Measurements from ENCODE around the gene TRIM7. TPM values are rescaled to one million over a fixed set of nuclear protein-coding genes. Genes with fewer than 3 reads are reported as not detected.

The TRIM7 gene
- total and polyA plus RNA-seq, 2 donors (not counting 1 experiment from before 2014, with no cell fraction given) = 4.7 to 7.3 TPM

GRCh38 chr5:181195249-181195761, 9.7 kb downstream of the TRIM7 start:
- no peak overlapping the region for H3K27ac ChIP-seq (ENCODE audit: insufficient read depth, low read length)
- no peak for DNase-seq (ENCODE audit: low read depth in 2 of 2)
- H3K4me2 ChIP-seq (ENCODE audit: extremely low read depth, insufficient read depth, low read length) = no peak overlapping the region
- H3K4me3 ChIP-seq (replicated peaks in 1 of 4; ENCODE audit: control extremely low read depth in 1 of 4, insufficient read depth in 1 of 4, low read depth in 3 of 4, low read length in 4 of 4) = no peak overlapping the region
- H3K79me2 ChIP-seq (ENCODE audit: control insufficient read depth, insufficient read depth, low read length) = no peaks in the 10 kb centered on the region
- H3K9me3 ChIP-seq (ENCODE audit: control insufficient read depth, insufficient read depth, low read depth, low read length) = no peaks in the 10 kb centered on the region
- TF ChIP-seq CTCF (conservative IDR thresholded peaks at IDR 0.05 in 1 of 2, IDR thresholded peaks at IDR 0.05 in 1 of 2; ENCODE audit: low read depth in 1 of 2, low read length in 2 of 2) (no peak), EZH2 (IDR thresholded peaks at IDR 0.05; ENCODE audit: low read length, missing control alignments) (no peak)
- H2AFZ ChIP-seq (ENCODE audit: low read length) = no peak overlapping the region
- no peaks in the 10 kb centered on the region for H4K20me1 ChIP-seq (ENCODE audit: control insufficient read depth, extremely low read depth, insufficient read depth, low read length)
- no peak overlapping the region for H3K9ac ChIP-seq (ENCODE audit: insufficient read depth, low read length)
- no peaks in the 10 kb centered on the region for H3K36me3 ChIP-seq (ENCODE audit: control insufficient read depth, insufficient read depth, low read length)
- H3K27me3 ChIP-seq (ENCODE audit: control insufficient read depth, insufficient read depth, low read length) = no peaks in the 10 kb centered on the region
- H3K4me1 ChIP-seq (ENCODE audit: control insufficient read depth, extremely low read depth, insufficient read depth, low read length) = peaks cover 2% of the 10 kb centered on the region

- H3K27me3 ChIP-seq (ENCODE audit: control insufficient read depth, insufficient read depth, low read length) = no peaks in the 10 kb centered on the region
- no peak overlapping the region for H3K9ac ChIP-seq (ENCODE audit: insufficient read depth, low read length)
- H3K9me3 ChIP-seq (ENCODE audit: control insufficient read depth, insufficient read depth, low read depth, low read length) = no peaks in the 10 kb centered on the region
- H3K4me3 ChIP-seq (replicated peaks in 1 of 4; ENCODE audit: control extremely low read depth in 1 of 4, insufficient read depth in 1 of 4, low read depth in 3 of 4, low read length in 4 of 4) = no peak overlapping the region
- no peaks in the 10 kb centered on the region for H4K20me1 ChIP-seq (ENCODE audit: control insufficient read depth, extremely low read depth, insufficient read depth, low read length)
- no peak for DNase-seq (ENCODE audit: low read depth in 2 of 2)
- H3K4me2 ChIP-seq (ENCODE audit: extremely low read depth, insufficient read depth, low read length) = no peak overlapping the region
- peaks cover 2% of the 10 kb centered on the region for H3K4me1 ChIP-seq (ENCODE audit: control insufficient read depth, extremely low read depth, insufficient read depth, low read length)
- H3K36me3 ChIP-seq (ENCODE audit: control insufficient read depth, insufficient read depth, low read length) = no peaks in the 10 kb centered on the region
- no peak overlapping the region for H3K27ac ChIP-seq (ENCODE audit: insufficient read depth, low read length)
- H2AFZ ChIP-seq (ENCODE audit: low read length) = no peak overlapping the region
- no peak for TF ChIP-seq CTCF (conservative IDR thresholded peaks at IDR 0.05 in 1 of 2, IDR thresholded peaks at IDR 0.05 in 1 of 2; ENCODE audit: low read depth in 1 of 2, low read length in 2 of 2)
- TF ChIP-seq EZH2 (IDR thresholded peaks at IDR 0.05; ENCODE audit: low read length, missing control alignments) = no peak
- H3K79me2 ChIP-seq (ENCODE audit: control insufficient read depth, insufficient read depth, low read length) = no peaks in the 10 kb centered on the region
These were observed 10.3 kb downstream of the TRIM7 start for GRCh38 chr5:181194489-181195248.

GRCh38 chr5:181193656-181194055, 11.3 kb downstream of the TRIM7 start:
- no peak overlapping the region for H3K9ac ChIP-seq (ENCODE audit: insufficient read depth, low read length)

More at GRCh38 chr5:181193656-181194055, 11.3 kb downstream of the TRIM7 start:
- Histone ChIP-seq H3K4me2 (ENCODE audit: extremely low read depth, insufficient read depth, low read length) (no peak overlapping the region), H3K4me3 (replicated peaks in 1 of 4; ENCODE audit: control extremely low read depth in 1 of 4, insufficient read depth in 1 of 4, low read depth in 3 of 4, low read length in 4 of 4) (no peak overlapping the region), H3K36me3 (ENCODE audit: control insufficient read depth, insufficient read depth, low read length) (no peaks in the 10 kb centered on the region), H3K9me3 (ENCODE audit: control insufficient read depth, insufficient read depth, low read depth, low read length) (no peaks in the 10 kb centered on the region), H2AFZ (ENCODE audit: low read length) (no peak overlapping the region), H3K79me2 (ENCODE audit: control insufficient read depth, insufficient read depth, low read length) (no peaks in the 10 kb centered on the region), H3K27ac (ENCODE audit: insufficient read depth, low read length) (no peak overlapping the region), H3K27me3 (ENCODE audit: control insufficient read depth, insufficient read depth, low read length) (no peaks in the 10 kb centered on the region), H4K20me1 (ENCODE audit: control insufficient read depth, extremely low read depth, insufficient read depth, low read length) (no peaks in the 10 kb centered on the region), H3K4me1 (ENCODE audit: control insufficient read depth, extremely low read depth, insufficient read depth, low read length) (peaks cover 2% of the 10 kb centered on the region)
- TF ChIP-seq CTCF (conservative IDR thresholded peaks at IDR 0.05 in 1 of 2, IDR thresholded peaks at IDR 0.05 in 1 of 2; ENCODE audit: low read depth in 1 of 2, low read length in 2 of 2) = no peak
- no peak for TF ChIP-seq EZH2 (IDR thresholded peaks at IDR 0.05; ENCODE audit: low read length, missing control alignments)
- no peak for DNase-seq (ENCODE audit: low read depth in 2 of 2)

Measured in fibroblast of lung (primary cell).